ENCODE data around the gene SLC39A11. TPM values are rescaled to one million over a fixed set of nuclear protein-coding genes. Genes with fewer than 3 reads are reported as not detected.
"Not testable (repeated sequence)": the region's sequence is repeated elsewhere in the genome, so short reads cannot be mapped to it uniquely, and the experiment has no call there.

SLC39A11 gene
- total RNA-seq, 2 donors from 2014 or later, result 23.3 to 32.5 TPM

DNA sequence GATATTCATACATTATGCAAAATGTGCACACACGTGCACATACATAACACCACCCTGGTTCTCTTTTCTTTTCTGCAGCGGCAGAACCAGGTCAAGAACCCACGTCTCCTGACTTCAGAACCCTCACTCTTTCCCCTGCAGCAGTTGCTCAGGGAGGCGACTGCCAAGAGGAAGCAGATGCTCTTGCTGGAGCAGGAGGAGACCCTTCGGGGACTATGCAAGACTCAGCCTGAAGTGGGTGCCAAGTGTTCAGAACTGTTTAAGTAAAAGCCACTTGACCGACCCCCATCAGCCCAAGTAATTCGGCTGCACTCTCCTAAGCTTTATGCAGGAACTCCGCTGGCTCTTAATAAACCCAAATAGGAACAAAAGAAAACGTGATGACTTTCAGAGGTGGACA, 193.8 kb downstream of the SLC39A11 start:
- Mint-ChIP-seq H3K36me3 (ENCODE audit: low read depth) (peaks cover 10% of the 10 kb centered on the region), H3K4me3 (no peak overlapping the region), H3K27me3 (no peaks in the 10 kb centered on the region), H3K4me1 (no peaks in the 10 kb centered on the region), H3K27ac (no peak overlapping the region)
- no peaks in the 10 kb centered on the region for H3K9me3 ChIP-seq (ENCODE audit: control insufficient read depth, low read length, poor library complexity, severe bottlenecking)
- DNase-seq (no peak), ATAC-seq (no peak)

GRCh38 chr17:72896288-72896687, 196.2 kb downstream of the SLC39A11 start:
- not testable (repeated sequence) for DNase-seq; ATAC-seq; H3K4me1 Mint-ChIP-seq; H3K27ac Mint-ChIP-seq; H3K9me3 ChIP-seq (ENCODE audit: control insufficient read depth, low read length, poor library complexity, severe bottlenecking); H3K27me3 Mint-ChIP-seq; H3K4me3 Mint-ChIP-seq
- peaks cover 12% of the 10 kb centered on the region for H3K36me3 Mint-ChIP-seq (ENCODE audit: low read depth)

DNA sequence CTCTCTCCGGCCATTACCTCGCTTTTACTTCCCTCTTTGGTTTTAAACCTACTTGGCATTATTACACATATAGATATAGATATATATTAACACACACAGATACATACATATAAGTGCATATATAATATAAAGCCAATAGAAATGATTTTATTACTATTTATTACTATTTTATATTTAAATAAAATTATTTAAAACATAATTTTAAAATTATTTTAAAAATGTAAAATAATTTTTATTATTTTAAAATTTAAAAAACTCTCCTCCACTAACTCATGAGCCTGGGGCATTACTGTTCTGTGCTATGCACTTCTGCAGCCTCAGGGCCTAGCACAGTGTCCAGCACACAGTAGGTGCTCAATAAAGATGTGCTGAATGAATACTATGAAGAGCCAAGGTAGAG, 200.9 kb downstream of the SLC39A11 start:
- no peak for DNase-seq
- Mint-ChIP-seq H3K4me3 (no peak overlapping the region), H3K36me3 (ENCODE audit: low read depth) (peaks cover 5% of the 10 kb centered on the region), H3K27ac (no peak overlapping the region), H3K27me3 (no peaks in the 10 kb centered on the region), H3K4me1 (peaks cover 3% of the 10 kb centered on the region)
- ATAC-seq, result no peak
- no peaks in the 10 kb centered on the region for H3K9me3 ChIP-seq (ENCODE audit: control insufficient read depth, low read length, poor library complexity, severe bottlenecking)

GRCh38 chr17:72890711-72891110, 201.8 kb downstream of the SLC39A11 start:
- H3K9me3 ChIP-seq (ENCODE audit: control insufficient read depth, low read length, poor library complexity, severe bottlenecking), result no peaks in the 10 kb centered on the region
- no peak overlapping the region for H3K27ac Mint-ChIP-seq
- no peak for ATAC-seq
- H3K4me1 Mint-ChIP-seq, result peaks cover 3% of the 10 kb centered on the region
- H3K27me3 Mint-ChIP-seq, result no peaks in the 10 kb centered on the region
- no peak for DNase-seq
- H3K4me3 Mint-ChIP-seq, result no peak overlapping the region
- peaks cover 5% of the 10 kb centered on the region for H3K36me3 Mint-ChIP-seq (ENCODE audit: low read depth)

DNA sequence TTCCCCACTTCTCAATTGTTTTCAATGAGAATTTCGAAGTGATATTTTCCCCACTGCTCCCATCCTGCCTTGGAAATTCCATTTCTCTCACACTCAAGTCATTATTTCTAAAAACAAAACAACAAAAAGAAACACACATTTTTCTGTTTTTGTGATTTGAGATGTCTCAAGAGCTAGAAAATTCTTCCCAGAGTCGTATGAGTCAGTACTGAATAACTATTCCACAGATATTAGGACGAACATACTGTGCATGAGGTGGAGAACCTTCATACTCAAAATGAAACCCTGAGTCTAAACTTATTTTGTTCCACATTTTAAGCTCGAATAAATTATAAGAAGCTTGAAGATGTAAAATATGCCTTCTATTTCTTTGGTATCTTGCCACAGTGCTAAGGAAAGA, 204.6 kb downstream of the SLC39A11 start:
- no peak overlapping the region for H3K27ac Mint-ChIP-seq
- no peak overlapping the region for H3K4me3 Mint-ChIP-seq
- no peak for DNase-seq
- H3K4me1 Mint-ChIP-seq, result peaks cover 3% of the 10 kb centered on the region
- peaks cover 5% of the 10 kb centered on the region for H3K36me3 Mint-ChIP-seq (ENCODE audit: low read depth)
- no peaks in the 10 kb centered on the region for H3K27me3 Mint-ChIP-seq
- no peaks in the 10 kb centered on the region for H3K9me3 ChIP-seq (ENCODE audit: control insufficient read depth, low read length, poor library complexity, severe bottlenecking)
- no peak for ATAC-seq

DNA sequence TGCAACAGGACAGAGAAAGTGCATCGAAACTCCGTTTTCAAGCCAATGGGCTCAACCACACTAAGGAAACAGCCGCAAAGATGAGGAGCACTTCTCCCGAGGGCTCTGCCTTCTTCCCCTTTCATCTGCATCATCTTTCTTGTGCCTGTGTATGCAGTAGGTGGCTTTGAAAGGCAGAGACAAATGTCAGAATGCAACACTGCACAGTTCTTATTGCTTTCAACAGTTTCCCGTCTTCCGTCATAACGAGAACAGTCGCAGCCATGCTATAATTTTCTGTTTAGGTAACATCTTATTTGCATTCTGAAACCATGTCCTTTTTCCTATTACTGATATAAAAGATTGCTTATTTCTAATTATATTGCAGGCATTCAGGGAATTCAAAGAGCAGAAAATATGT, 205.2 kb downstream of the SLC39A11 start:
- H3K27me3 Mint-ChIP-seq, result no peaks in the 10 kb centered on the region
- H3K27ac Mint-ChIP-seq, result no peak overlapping the region
- peaks cover 3% of the 10 kb centered on the region for H3K4me1 Mint-ChIP-seq
- no peaks in the 10 kb centered on the region for H3K9me3 ChIP-seq (ENCODE audit: control insufficient read depth, low read length, poor library complexity, severe bottlenecking)
- ATAC-seq (no peak), DNase-seq (no peak)
- H3K4me3 Mint-ChIP-seq, result no peak overlapping the region
- peaks cover 5% of the 10 kb centered on the region for H3K36me3 Mint-ChIP-seq (ENCODE audit: low read depth)

GRCh38 chr17:72886622-72887021, 205.9 kb downstream of the SLC39A11 start:
- ATAC-seq (no peak), DNase-seq (no peak)
- no peak overlapping the region for H3K27ac Mint-ChIP-seq
- no peaks in the 10 kb centered on the region for H3K9me3 ChIP-seq (ENCODE audit: control insufficient read depth, low read length, poor library complexity, severe bottlenecking)
- H3K4me3 Mint-ChIP-seq, result no peak overlapping the region
- peaks cover 5% of the 10 kb centered on the region for H3K36me3 Mint-ChIP-seq (ENCODE audit: low read depth)
- H3K4me1 Mint-ChIP-seq, result peaks cover 3% of the 10 kb centered on the region
- H3K27me3 Mint-ChIP-seq, result no peaks in the 10 kb centered on the region

- Mint-ChIP-seq H3K27ac (no peak overlapping the region), H3K4me3 (no peak overlapping the region), H3K27me3 (no peaks in the 10 kb centered on the region), H3K4me1 (peaks cover 3% of the 10 kb centered on the region), H3K36me3 (ENCODE audit: low read depth) (peaks cover 5% of the 10 kb centered on the region)
- no peak for ATAC-seq
- no peak for DNase-seq
- no peaks in the 10 kb centered on the region for H3K9me3 ChIP-seq (ENCODE audit: control insufficient read depth, low read length, poor library complexity, severe bottlenecking)
These were observed 208.4 kb downstream of the SLC39A11 start for GRCh38 chr17:72884066-72884465.

DNA sequence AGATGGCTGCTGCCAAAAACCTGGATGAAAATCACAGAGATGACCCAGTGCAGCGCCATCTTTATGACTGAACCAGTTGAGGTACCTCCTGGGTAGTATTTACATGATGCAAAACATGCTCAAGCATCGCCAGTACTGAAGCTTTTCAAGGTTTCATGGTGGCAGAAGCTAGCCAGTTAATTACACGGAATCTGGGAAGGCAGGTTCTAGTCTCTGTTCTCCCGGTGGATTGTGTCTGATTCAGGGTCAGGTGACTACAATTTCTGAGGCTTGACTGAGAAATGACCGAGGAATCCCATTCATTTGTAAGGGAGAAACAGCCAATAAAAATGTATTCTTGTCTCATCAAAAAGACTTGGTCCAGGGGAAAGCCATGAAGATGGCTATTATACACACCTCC, 209.1 kb downstream of the SLC39A11 start:
- no peak overlapping the region for H3K4me3 Mint-ChIP-seq
- no peaks in the 10 kb centered on the region for H3K9me3 ChIP-seq (ENCODE audit: control insufficient read depth, low read length, poor library complexity, severe bottlenecking)
- DNase-seq, result no peak
- peaks cover 5% of the 10 kb centered on the region for H3K36me3 Mint-ChIP-seq (ENCODE audit: low read depth)
- peaks cover 3% of the 10 kb centered on the region for H3K4me1 Mint-ChIP-seq
- no peak overlapping the region for H3K27ac Mint-ChIP-seq
- no peak for ATAC-seq
- no peaks in the 10 kb centered on the region for H3K27me3 Mint-ChIP-seq

- H3K27ac Mint-ChIP-seq, result no peak overlapping the region
- no peak for DNase-seq
- no peaks in the 10 kb centered on the region for H3K9me3 ChIP-seq (ENCODE audit: control insufficient read depth, low read length, poor library complexity, severe bottlenecking)
- H3K27me3 Mint-ChIP-seq, result no peaks in the 10 kb centered on the region
- no peak overlapping the region for H3K4me3 Mint-ChIP-seq
- no peak for ATAC-seq
- H3K36me3 Mint-ChIP-seq (ENCODE audit: low read depth), result peaks cover 5% of the 10 kb centered on the region
- no peaks in the 10 kb centered on the region for H3K4me1 Mint-ChIP-seq
These were observed 210.1 kb downstream of the SLC39A11 start for GRCh38 chr17:72882426-72882825.

DNA sequence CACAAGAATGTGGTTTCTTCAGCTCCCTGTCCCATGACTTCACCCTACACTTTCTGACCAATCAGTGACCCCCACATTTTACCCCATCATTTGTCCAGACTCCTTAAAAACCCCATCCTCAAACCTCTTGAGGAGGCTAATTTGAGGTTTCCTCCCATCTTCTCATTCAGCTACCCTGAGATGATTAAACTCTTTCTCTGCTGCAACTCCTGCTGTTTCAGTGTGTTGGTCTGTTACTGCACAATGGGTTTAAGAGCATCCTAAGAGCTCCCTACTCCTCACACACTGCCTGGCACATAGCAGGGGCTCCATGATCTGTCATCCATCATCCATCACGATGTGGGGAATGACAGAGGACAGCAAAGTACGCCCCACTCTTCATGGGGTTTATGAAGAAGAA, 212.6 kb downstream of the SLC39A11 start:
- peaks cover 5% of the 10 kb centered on the region for H3K36me3 Mint-ChIP-seq (ENCODE audit: low read depth)
- H3K4me3 Mint-ChIP-seq, result no peak overlapping the region
- ATAC-seq (no peak), DNase-seq (no peak)
- no peaks in the 10 kb centered on the region for H3K27me3 Mint-ChIP-seq
- no peak overlapping the region for H3K27ac Mint-ChIP-seq
- no peaks in the 10 kb centered on the region for H3K9me3 ChIP-seq (ENCODE audit: control insufficient read depth, low read length, poor library complexity, severe bottlenecking)
- H3K4me1 Mint-ChIP-seq, result no peaks in the 10 kb centered on the region

DNA sequence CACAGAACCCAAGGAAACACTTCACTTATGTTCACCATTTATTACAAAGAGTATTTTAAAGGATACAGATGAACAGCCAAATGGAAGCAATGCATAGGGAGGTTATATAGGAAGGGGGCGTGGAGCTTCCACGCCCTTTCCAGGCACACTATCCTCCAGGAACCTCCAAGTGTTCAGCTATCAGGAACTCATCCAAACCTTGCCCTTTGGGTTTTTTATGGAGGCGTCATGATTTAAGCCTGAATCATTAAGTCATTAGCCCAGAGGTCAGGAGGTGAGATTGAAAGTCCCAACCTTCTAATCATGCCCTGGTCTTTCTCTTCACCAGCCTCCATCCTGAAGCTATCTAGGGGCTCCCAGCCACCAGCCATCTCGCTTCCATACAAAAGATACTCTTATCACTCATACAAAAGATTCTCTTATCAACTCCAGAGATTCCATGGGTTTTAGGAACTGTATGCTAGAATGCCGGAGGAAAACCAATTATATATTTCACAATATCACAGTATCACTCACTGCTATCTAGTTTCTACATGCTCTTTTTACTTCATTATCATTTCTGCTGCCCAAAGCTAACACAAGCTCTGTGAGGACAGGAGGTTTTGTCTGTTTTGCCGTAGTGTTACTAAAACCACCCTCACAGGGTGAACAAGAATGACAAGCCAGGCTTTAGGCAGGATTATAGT, 213.4 kb downstream of the SLC39A11 start:
- H3K9me3 ChIP-seq (ENCODE audit: control insufficient read depth, low read length, poor library complexity, severe bottlenecking), result no peaks in the 10 kb centered on the region
- no peak overlapping the region for H3K27ac Mint-ChIP-seq
- no peak for DNase-seq
- H3K4me3 Mint-ChIP-seq, result no peak overlapping the region
- H3K36me3 Mint-ChIP-seq (ENCODE audit: low read depth), result peaks cover 7% of the 10 kb centered on the region
- ATAC-seq, result no peak
- H3K27me3 Mint-ChIP-seq, result no peaks in the 10 kb centered on the region
- no peaks in the 10 kb centered on the region for H3K4me1 Mint-ChIP-seq

DNA sequence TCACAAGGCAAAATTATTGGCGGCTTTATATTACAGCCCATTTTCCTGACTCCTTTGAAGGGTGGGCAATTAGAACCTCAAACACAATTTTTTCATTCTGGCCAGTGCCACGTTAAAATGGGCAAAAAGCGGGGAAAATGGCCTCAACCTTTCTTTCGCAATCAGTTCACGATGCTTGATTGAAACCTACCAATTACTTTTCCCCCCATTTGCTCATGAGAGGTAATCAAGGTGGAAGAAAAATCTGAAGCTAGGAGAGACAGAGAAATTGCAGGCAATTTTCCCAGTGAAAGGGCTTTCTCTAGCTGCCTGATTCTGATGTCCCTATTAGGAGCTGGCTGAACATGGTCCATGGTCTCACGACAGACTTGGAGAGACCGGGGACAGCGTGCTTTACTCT, 215.1 kb downstream of the SLC39A11 start:
- Mint-ChIP-seq H3K4me3 (no peak overlapping the region), H3K27me3 (no peaks in the 10 kb centered on the region), H3K4me1 (no peaks in the 10 kb centered on the region), H3K36me3 (ENCODE audit: low read depth) (peaks cover 7% of the 10 kb centered on the region), H3K27ac (no peak overlapping the region)
- ATAC-seq, result no peak
- no peak for DNase-seq
- no peaks in the 10 kb centered on the region for H3K9me3 ChIP-seq (ENCODE audit: control insufficient read depth, low read length, poor library complexity, severe bottlenecking)

- no peak overlapping the region for H3K4me3 Mint-ChIP-seq
- peaks cover 7% of the 10 kb centered on the region for H3K36me3 Mint-ChIP-seq (ENCODE audit: low read depth)
These were observed 216.1 kb downstream of the SLC39A11 start for GRCh38 chr17:72876413-72876812.

More at GRCh38 chr17:72876413-72876812, 216.1 kb downstream of the SLC39A11 start:
- DNase-seq (no peak), ATAC-seq (no peak)
- no peaks in the 10 kb centered on the region for H3K4me1 Mint-ChIP-seq
- H3K9me3 ChIP-seq (ENCODE audit: control insufficient read depth, low read length, poor library complexity, severe bottlenecking), result no peaks in the 10 kb centered on the region
- no peaks in the 10 kb centered on the region for H3K27me3 Mint-ChIP-seq
- no peak overlapping the region for H3K27ac Mint-ChIP-seq
